NCI-H2227 treated with DMSO at 0.1 percent for 48 hours (cell line): ENCODE measurements around the gene HIVEP3.

ENCODE experiments used
- DNase-seq: peaks from one replicate; lab custom pipeline; 2025; lab: John Stamatoyannopoulos, UW

Gene HIVEP3

DNA sequence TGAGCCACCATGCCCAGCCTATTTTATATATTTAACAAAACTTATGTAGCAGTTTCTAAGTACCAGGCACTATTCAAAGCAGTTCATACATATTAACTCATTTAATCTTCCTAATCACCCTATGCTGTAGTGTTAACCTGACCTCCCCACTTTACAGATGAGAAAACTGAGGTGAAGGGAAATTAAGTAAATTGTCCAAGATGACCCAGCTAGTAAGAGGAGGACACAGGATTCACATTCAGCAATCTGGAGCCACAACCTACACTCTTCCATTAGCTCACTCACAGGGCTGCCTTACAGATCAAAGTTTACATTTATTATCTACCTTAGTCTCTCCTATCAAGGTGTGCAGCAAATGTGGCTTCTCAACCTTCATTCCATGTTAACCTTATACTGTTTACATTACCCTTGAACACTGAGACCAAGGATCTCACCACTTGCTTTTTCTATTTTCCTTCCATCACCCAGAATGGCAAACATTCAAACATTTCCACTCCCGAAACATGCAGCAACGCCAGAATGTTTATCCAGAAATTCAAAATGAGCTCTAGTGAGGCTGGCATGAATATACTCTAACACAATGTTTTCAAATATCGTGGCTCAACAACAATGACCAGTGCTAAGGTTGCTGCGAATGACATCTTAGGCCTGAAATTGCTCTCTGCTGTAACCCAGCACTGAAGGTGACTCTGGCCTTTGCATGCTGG is 24.5 kb downstream of the HIVEP3 start:
- no peak for DNase-seq

DNA sequence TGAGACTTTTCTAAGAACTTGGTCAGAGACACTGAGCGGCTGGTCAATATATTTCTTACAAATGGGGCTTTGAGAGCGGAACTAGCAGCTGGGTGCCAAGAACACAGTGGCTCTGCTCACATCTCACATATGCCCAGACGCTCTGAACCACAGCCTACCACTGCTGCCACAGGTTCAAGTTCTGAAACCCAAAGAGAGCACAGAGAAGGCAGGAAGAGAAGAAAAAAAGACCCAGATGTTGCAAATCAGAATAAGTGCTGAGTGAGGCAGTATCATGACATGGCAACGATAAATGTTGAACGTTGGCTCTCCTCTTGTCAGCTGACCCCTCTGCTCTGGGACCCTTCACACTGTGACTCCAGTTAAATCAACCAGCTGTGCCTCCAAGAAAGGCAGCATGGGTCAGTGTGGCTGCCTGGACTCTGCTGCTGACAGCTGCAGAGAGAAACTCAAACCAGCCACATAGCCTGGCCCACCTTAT is 26.4 kb downstream of the HIVEP3 start:
- no peak for DNase-seq

DNA sequence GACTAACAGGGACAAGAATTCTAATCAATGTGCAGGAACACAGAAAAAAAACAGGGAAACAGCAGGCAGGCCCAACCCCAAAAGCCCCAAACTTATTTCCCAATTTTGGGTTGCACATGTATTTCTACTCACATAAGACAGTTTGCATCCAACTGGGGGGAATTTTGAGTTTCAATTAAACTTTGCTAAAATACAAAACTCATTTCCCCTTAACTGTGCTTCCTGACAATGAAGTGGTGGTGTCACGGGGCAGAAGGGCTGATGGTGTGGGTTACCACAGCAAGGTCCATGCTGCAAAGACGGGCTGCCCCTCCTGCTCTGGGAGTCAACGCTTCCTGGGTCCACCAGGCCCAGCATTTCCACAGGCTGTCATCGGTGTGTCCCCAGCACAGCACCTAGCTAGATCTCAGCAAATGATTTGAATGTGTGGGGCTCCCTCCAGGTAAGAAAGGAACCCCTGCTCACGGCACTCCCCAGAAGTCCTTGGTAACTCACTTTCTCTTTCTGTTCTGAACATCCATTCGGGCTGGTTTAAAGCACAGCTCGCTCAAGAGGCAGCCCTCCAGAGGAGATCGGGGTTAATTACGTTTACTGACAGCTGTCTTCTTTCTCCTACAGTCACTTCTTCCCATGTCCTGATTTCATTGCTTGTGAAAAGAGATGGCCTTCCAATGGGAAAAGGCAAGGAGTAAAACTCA is 27.4 kb downstream of the HIVEP3 start:
- peak; percentile 31 for DNase-seq

GRCh38 chr1:41890825-41891198 is 27.9 kb downstream of the HIVEP3 start:
- DNase-seq, result peak; percentile 32

GRCh38 chr1:41889506-41890414 is 29.0 kb downstream of the HIVEP3 start:
- DNase-seq, result no peak

GRCh38 chr1:41888756-41889155 is 30.0 kb downstream of the HIVEP3 start:
- DNase-seq, result no peak

DNA sequence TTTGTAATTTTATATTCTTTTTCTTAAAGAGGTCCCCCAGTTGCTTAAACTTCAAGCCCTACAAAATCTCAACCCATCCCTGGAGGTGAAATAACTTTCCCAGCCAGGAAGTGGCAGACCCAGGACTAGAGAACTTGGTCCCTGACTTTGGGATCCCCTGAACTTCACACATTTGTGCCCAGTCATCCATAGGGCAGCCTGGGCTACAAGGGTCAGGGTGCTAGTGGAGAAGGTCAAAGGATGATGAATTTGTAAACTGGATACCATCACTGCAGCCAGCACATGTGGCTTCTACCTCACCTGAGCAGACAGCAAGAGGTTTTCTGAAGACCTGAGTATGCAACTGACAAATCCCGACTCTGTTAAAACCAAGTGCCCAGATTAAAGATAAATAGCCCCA is 31.4 kb downstream of the HIVEP3 start:
- DNase-seq, result no peak

- DNase-seq, result no peak
These were observed 34.2 kb downstream of the HIVEP3 start for GRCh38 chr1:41884256-41885230.

- no peak for DNase-seq
These were observed 35.2 kb downstream of the HIVEP3 start for GRCh38 chr1:41883507-41883906.

DNA sequence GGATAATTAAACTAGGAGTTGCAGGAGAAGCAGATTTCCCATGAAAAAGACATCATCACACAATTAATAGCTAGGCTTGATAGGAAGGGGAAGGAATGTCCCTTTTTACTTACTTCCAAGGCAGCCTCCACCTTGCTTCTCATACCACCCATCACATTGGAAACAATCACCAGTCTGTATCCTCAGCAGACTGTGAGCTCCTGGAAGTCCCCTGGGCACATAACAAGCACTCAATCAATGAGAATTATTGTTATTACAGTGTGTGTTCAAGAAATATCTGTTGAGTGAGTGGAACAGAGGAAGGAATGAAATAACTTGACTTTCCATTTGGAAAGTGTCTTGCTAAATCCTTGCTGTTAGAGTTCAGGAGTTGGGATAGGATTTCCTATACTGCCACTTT is 36.2 kb downstream of the HIVEP3 start:
- no peak for DNase-seq

DNA sequence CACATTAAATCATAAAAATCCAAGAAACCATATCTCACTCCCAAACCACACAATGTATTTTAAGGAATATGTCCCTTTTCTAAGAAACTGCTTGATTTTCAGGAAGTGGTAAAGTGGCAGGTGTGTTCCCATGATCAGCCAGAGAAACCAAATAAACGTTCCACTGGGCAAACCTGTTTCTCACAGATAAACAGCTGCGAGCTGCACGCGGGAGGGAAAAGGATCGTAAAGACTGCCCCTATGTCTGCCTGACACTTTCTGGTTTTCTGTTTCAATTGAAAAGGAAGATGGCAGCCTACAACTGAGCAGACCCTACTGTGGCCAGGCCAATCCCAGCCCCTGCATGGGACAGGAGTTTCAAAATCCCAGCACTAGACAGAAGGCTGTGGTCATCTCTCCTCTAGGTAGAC is 36.6 kb downstream of the HIVEP3 start:
- DNase-seq, result no peak

- DNase-seq, result no peak
These were observed 37.5 kb downstream of the HIVEP3 start for GRCh38 chr1:41880950-41881885.

DNA sequence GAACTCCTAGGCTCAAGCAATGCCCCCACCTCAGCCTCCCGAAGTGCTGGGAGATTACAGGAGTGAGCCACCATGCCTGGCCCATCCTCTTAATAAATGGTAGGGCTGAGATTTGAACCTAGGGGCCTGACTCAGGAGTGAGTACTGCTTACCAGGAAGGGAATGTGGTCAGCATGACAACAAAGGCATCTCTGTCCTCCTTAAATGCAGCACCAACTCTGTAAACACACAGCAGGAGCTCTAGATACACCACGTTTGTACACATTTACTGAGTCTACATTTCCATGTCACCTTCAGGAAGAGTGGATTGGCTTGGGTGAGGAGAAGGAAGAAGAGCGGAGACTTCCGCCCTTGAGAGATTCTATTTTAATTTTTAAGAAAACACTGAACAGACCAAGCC is 38.5 kb downstream of the HIVEP3 start:
- no peak for DNase-seq

- DNase-seq, result no peak
These were observed 39.1 kb downstream of the HIVEP3 start for GRCh38 chr1:41879617-41880016.

DNA sequence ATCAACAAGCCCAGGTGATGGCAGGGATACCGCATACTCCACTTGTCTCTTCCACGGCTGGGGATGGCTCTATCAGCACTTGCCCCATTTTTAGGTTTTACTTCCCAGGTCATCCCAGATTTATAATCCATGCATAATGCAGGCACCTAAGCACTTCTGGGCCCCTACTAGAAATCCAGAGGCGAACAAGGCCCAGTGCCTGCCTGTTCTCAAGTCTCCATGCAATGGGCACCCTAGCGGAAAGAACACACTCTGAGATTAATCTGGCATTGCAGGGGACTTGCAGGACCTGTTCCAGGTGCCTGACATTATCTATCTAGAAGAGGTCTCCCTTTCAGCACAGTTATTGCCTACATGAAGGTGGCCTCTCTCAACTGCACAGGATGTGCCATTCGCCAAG is 39.8 kb downstream of the HIVEP3 start:
- DNase-seq, result no peak

DNA sequence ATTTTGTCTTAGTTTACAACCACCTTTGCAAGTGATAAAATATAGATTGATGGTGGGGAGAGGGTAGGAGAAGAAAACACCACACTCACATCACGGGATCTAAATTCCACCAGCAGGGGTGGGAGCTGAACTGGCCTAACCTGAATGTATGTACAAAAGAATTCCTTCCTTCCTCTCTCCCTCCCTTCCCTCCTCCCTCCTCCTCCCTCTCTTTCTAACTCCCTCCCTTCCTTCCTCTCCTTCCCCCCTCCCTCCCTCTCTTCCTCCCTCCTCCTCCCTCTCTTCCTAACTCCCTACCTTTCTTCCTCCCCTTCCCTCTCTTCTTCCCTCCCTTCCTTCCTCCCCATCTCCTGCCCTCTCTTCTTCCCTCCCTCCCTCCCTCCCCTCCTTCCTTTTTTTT is 40.2 kb downstream of the HIVEP3 start:
- DNase-seq, result no peak

DNA sequence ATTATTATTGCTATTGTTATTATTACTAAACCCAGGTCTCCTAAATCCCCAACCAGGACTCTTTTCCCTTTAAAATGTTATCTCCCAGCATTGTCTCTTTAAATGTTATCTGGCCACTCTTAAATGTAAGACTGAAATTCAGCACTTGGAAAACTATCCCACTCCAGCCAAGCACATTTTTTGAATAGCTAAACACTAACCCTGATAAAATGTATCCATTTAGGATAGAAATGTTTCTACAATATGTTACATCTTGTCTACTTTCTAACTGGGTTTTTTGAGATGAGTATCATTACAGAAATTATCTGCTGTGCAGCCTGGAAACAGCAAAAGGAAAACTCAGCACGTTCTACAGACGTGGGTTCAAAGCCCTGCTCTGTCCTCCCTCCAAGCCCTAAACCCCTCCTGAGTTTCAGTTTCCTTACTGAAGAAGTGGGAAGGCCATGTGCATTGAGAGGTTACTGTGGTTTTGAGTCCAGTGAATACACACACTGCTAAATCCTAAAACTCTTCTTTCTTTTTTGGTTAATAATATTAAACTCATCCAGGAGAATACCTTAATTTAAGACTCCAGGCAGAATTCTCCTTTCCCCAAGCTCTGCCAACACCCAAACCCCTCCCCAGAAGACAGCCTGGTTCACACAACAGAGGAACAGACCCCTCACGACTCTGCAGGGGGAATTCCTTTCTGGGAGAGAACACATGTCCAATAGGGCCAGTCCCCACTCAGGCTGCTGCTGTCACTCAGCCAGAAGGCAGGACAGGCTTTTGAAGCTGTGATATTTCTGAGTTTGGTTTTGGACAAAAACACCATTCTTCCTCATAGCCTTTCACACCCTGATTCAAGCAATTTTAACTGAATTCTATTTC is 41.9 kb downstream of the HIVEP3 start:
- DNase-seq, result no peak

- DNase-seq, result no peak
These were observed 43.2 kb downstream of the HIVEP3 start for GRCh38 chr1:41875487-41875886.

DNA sequence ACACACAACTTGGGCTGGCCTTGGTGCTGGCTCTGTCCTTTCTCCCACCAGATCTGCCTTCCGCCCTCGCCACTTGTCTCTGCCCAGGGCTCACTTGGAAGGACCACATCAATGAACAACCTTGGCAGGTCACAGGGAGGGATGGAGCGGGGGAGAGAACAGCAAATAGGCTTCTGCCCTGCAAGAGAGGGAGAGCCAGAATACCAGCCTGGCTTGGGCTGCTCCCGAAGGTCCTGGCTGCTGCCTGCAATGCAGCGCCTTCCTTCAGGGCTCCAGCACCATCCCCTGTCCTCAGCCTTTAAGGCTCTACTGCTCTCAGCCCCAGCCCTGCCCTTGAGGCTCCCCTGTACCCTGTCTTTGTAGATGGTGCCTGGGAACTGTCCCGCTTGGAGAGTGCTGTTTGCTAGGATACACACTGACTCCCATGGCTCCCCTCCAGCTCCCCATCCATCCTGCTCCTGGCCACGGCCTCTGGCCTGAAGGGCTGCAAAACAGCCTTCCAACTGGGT is 43.8 kb downstream of the HIVEP3 start:
- DNase-seq, result no peak
